Liver (tissue), 9 donors: Measurements from ENCODE around the gene UBR4. TPM values are rescaled to one million over a fixed set of nuclear protein-coding genes. Genes with fewer than 3 reads are reported as not detected.
A peak's percentile ranks its signal among the peaks of the same experiment; 100 is the strongest.

ENCODE experiments used
- DNase-seq: peaks from one replicate; pipeline ENCODE4 v3.0.0-alpha.2; 2017; ENCODE audit warnings: low spot score
- H3K27ac ChIP-seq, 2 donors: one replicate each; pipeline ENCODE4 v1.7.0; 2013; ENCODE audit warnings: inconsistent platforms in 2 of 2, low read length in 2 of 2, control low read depth in 1 of 2, low read depth in 1 of 2, mild to moderate bottlenecking in 1 of 2
- H3K27me3 ChIP-seq, 4 donors: one replicate each; pipeline versions ENCODE4 v1.6.1 to v1.7.0; 2013; ENCODE audit warnings: low read length in 3 of 4, inconsistent platforms in 1 of 4, mild to moderate bottlenecking in 1 of 4, moderate library complexity in 1 of 4; ENCODE audit not compliant: control insufficient read depth in 4 of 4, insufficient read depth in 4 of 4
- H3K36me3 ChIP-seq, 4 donors: one replicate each; pipeline versions ENCODE4 v1.6.1 to v1.7.0; 2013; ENCODE audit warnings: low read length in 3 of 4, mild to moderate bottlenecking in 3 of 4, low read depth in 1 of 4, moderate library complexity in 1 of 4; ENCODE audit not compliant: control insufficient read depth in 4 of 4, insufficient read depth in 3 of 4
- H3K4me1 ChIP-seq, 4 donors: one replicate each; pipeline versions ENCODE4 v1.6.1 to v1.7.0; 2013; ENCODE audit warnings: low read length in 3 of 4, mild to moderate bottlenecking in 3 of 4, moderate library complexity in 1 of 4; ENCODE audit not compliant: control insufficient read depth in 4 of 4, insufficient read depth in 4 of 4
- H3K4me3 ChIP-seq, 3 donors: one replicate each; pipeline versions ENCODE4 v1.6.1 to v1.7.0; 2013; ENCODE audit warnings: low read length in 3 of 3, control low read depth in 1 of 3, low read depth in 1 of 3, mild to moderate bottlenecking in 1 of 3
- H3K9ac ChIP-seq, 2 donors: one replicate each; pipeline ENCODE4 v1.7.0; 2013; ENCODE audit warnings: low read length in 2 of 2, mild to moderate bottlenecking in 2 of 2, moderate library complexity in 2 of 2, control low read depth in 1 of 2, low read depth in 1 of 2
- H3K9me3 ChIP-seq, 4 donors: one replicate each; pipeline versions ENCODE4 v1.6.1 to v1.7.0; 2013; ENCODE audit warnings: low read length in 3 of 4; ENCODE audit not compliant: control insufficient read depth in 4 of 4
- GABPA ChIP-seq, 2 donors: IDR thresholded peaks in 1 of 2; conservative IDR thresholded peaks in 1 of 2; 2 replicates each; pipeline ENCODE4 v1.6.1; 2016; ENCODE audit warnings: antibody characterized with exemption in 2 of 2, mild to moderate bottlenecking in 1 of 2, moderate library complexity in 1 of 2
- HNF4A ChIP-seq, 2 donors: conservative IDR thresholded peaks; 2 replicates each; pipeline ENCODE4 v1.6.1; 2016; ENCODE audit warnings: antibody characterized with exemption in 2 of 2, mild to moderate bottlenecking in 2 of 2
- HNF4G ChIP-seq: IDR thresholded peaks from 2 replicates; pipeline ENCODE4 v1.6.1; 2016; ENCODE audit warnings: antibody characterized with exemption
- NR2F2 ChIP-seq: IDR thresholded peaks from 2 replicates; pipeline ENCODE4 v1.6.1; 2016; ENCODE audit warnings: antibody characterized with exemption
- REST ChIP-seq: IDR thresholded peaks from 2 replicates; pipeline ENCODE4 v1.6.1; 2016; ENCODE audit warnings: antibody characterized with exemption, mild to moderate bottlenecking
- RXRA ChIP-seq, 2 donors: IDR thresholded peaks; 2 replicates each; pipeline ENCODE4 v1.6.1; 2017 to 2018; ENCODE audit warnings: antibody characterized with exemption in 2 of 2, mild to moderate bottlenecking in 1 of 2
- SP1 ChIP-seq: IDR thresholded peaks from 2 replicates; pipeline ENCODE4 v1.6.1; 2018; ENCODE audit warnings: antibody characterized with exemption, mild to moderate bottlenecking
- ZBTB33 ChIP-seq: IDR thresholded peaks from 2 replicates; pipeline ENCODE4 v1.6.1; 2016; ENCODE audit warnings: antibody characterized with exemption
- WGBS: extraction: QIAGEN DNeasy Blood & Tissue Kit; methylation state at CpG from one replicate; pipeline ENCODE4 v1.1.7; 2013; 5-methylcytosine and 5-hydroxymethylcytosine counted together
- polyA plus RNA-seq, 2 donors: library from polyadenylated mRNA; stranded (reverse) in 1 of 2; unstranded in 1 of 2; fragments of 200-250 nt in 1 of 2; fragments of >200 nt in 1 of 2; fragmentation: Nextera tagmentation in 1 of 2; extraction: Ambion mirVana in 1 of 2; gene quantifications; one replicate each; pipeline versions ENCODE4 v1.2.1 to v1.2.3, GENCODE V29; 2013 to 2015
- total RNA-seq, 2 donors: library from RNA; depleted of rRNA; stranded (reverse); fragments of >200 nt; gene quantifications; one replicate each; pipeline ENCODE4 v1.2.3, GENCODE V29; 2014
- TF ChIP-seq, protein P1 (sequence below): IDR thresholded peaks from 2 replicates; pipeline ENCODE4 v1.6.1; 2016; ENCODE audit warnings: antibody characterized with exemption
- donor health status: healthy.
- donor health status: healthy.
- donor health status: healthy.
- donor health status: healthy.
- donor health status: healthy.

The UBR4 gene
- total and polyA plus RNA-seq, 4 donors = 45.4 to 156 (median 86.9) TPM

DNA sequence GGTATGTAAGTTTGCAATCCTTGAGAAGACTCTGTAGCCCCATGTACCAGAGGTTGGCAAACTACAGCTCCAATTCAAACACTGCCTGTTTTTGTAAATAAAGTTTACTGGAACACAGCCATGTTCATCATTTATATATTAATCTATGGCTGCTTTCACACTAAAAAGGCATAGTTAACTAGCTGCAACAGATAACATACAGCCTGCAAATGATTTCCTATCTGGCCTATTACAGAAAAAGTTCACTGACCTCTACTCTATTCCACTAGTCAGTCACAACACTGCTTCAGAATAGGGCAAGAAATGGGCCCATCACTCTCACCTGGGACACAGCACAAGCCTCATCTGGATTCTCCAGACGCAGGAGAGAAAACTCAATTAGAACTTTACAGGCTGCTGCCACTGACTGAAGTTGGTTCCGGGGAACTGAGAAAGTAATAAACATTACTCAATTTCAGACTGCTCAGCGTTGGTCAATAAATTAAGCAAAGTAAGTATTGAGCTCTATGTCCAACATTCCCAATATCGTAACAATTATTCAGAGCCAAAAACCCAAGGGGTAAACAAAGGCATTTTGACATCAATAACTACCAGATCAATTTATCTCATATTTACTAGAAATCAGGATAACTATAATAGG is 10.6 kb downstream of the UBR4 start:
- Histone ChIP-seq H3K4me3 (no peak overlapping the region), H3K36me3 (peaks cover 12 to 36% (median 30%) of the 10 kb centered on the region in 4 donors), H3K27me3 (no peaks in the 10 kb centered on the region), H3K9ac (no peak overlapping the region), H3K4me1 (peaks cover 19 to 38% (median 31%) of the 10 kb centered on the region in 4 donors), H3K27ac (no peak overlapping the region), H3K9me3 (no peaks in the 10 kb centered on the region)
- WGBS = 39% methylated on average over 4 of the region's 4 CpGs
- DNase-seq = no peak
- TF ChIP-seq RXRA (IDR thresholded peaks at IDR 0.05) = peak; percentile 33 to 52
- peak; percentile 28 to 30 for TF ChIP-seq HNF4A (conservative IDR thresholded peaks at IDR 0.05)
- peak; percentile 13 for TF ChIP-seq SP1
- no peak for TF ChIP-seq REST

- Histone ChIP-seq H3K9ac (no peak overlapping the region), H3K4me1 (peaks cover 19 to 38% (median 30%) of the 10 kb centered on the region in 4 donors), H3K36me3 (peaks cover 15 to 41% (median 34%) of the 10 kb centered on the region in 4 donors), H3K9me3 (no peaks in the 10 kb centered on the region), H3K27me3 (no peaks in the 10 kb centered on the region), H3K4me3 (no peak overlapping the region), H3K27ac (no peak overlapping the region)
- TF ChIP-seq RXRA (IDR thresholded peaks at IDR 0.05) (no peak), REST (no peak), ZBTB33 (no peak)
- 90% methylated on average over 4 of the region's 4 CpGs for WGBS
- no peak for DNase-seq
Observed at GRCh38 chr1:19198820-19199219, 11.2 kb downstream of the UBR4 start.

DNA sequence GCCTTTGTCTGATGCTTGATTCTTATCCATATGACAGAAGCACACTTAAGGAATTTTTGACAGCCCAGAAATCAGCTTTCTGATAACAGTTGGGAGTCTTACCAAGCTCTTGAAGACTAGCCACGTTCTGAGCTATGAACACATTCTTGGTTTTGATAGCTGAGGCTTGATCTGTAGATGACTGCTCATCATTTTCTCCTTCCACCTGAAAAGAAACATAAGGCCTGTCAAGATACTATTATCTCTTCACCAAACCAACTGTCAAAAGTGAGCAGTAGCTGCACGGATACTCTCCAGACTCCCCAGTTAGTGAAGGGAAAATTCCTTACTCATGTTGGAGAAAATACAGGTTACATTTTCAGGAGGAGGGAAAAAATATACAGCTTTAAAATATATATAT is 12.2 kb downstream of the UBR4 start:
- no peak overlapping the region for H3K4me3 ChIP-seq
- H3K27me3 ChIP-seq = no peaks in the 10 kb centered on the region
- 87% methylated on average over 2 of the region's 2 CpGs for WGBS
- TF ChIP-seq HNF4G = no peak
- TF ChIP-seq SP1 = no peak
- TF ChIP-seq RXRA (IDR thresholded peaks at IDR 0.05) = no peak
- no peak for TF ChIP-seq NR2F2
- TF ChIP-seq, protein P1, sequence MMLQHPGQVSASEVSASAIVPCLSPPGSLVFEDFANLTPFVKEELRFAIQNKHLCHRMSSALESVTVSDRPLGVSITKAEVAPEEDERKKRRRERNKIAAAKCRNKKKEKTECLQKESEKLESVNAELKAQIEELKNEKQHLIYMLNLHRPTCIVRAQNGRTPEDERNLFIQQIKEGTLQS = no peak
- no peak for TF ChIP-seq GABPA (IDR thresholded peaks at IDR 0.05 in 1 of 2, conservative IDR thresholded peaks at IDR 0.05 in 1 of 2)
- peaks cover 16 to 36% (median 24%) of the 10 kb centered on the region in 4 donors for H3K4me1 ChIP-seq
- H3K36me3 ChIP-seq = peaks cover 15 to 50% (median 44%) of the 10 kb centered on the region in 4 donors
- H3K9me3 ChIP-seq = no peaks in the 10 kb centered on the region
- no peak overlapping the region for H3K27ac ChIP-seq
- no peak overlapping the region for H3K9ac ChIP-seq
- DNase-seq = no peak
